ENCODE results near the gene OR12D2.

DNA sequence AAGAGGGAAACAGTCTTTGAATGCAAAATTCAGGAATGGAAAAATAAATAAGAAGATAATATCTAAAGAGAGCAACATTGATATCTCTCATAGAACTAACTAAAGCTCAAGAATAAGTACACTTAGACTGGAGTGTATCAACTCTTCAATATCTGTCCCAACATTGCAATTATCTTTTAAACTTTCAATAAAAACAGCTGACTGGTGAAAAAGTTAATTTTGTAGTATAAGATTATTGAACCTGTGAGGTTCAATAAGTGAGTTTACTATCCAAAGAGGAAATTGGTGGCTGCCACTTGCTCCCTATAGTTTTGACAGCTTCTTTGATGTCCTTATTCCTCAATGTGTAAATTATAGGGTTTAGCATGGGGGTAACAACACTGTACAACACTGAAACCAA lies 40.5 kb upstream of the OR12D2 start:
- no peak for TF ChIP-seq HNF4A (conservative IDR thresholded peaks at IDR 0.05)
- no peak for TF ChIP-seq RAD21 (IDR thresholded peaks at IDR 0.05)
